HG03520 (cell line): Measurements from ENCODE around the gene HAS3.
"Not testable (repeated sequence)": the region's sequence is repeated elsewhere in the genome, so short reads cannot be mapped to it uniquely, and the experiment has no call there.

Source experiments
- ATAC-seq: cut with Tn5 transposase; IDR thresholded peaks from one replicate; pipeline ENCODE4 v1.9.1; 2021; ENCODE audit warnings: mild to moderate bottlenecking, moderate library complexity; ENCODE audit not compliant: unreplicated experiment

Gene HAS3

GRCh38 chr16:69141014-69141413, 35.6 kb downstream of the HAS3 start:
- ATAC-seq = no peak

DNA sequence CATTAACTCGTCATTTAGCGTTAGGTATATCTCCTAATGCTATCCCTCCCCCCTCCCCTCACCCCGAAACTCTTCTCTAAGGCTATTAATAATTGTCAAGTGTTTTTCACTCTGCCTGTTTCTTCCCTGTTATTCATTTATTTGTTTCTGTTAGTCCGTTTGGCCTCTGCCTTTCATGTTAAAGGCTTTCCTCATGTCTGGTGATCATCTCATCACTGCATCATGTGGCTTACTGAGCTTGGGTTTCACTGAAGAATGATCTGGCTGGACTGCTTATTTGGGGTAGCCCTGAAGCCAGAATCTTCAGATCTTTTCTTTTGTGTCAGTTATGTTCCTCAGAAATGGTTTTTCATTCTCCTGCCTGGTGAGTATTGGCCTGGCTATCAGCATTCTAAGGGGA, 36.5 kb downstream of the HAS3 start:
- ATAC-seq = no peak

DNA sequence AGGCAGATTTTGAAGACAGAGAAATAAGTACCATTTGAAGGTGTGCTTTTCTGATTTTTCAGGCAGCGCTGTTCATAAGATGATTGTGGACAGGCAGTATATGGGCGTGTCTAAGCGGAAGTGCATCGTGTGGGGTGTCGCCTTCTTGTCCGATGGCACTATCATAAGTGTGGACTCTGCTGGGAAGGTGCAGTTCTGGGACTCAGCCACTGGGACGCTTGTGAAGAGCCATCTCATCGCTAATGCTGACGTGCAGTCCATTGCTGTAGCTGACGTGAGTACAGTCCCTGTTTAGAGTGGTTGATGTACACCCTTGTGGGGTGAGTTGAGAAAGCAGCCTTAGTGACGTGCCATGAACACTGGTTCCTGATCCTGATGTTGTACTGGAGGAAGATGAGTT, 37.7 kb downstream of the HAS3 start:
- no peak for ATAC-seq

DNA sequence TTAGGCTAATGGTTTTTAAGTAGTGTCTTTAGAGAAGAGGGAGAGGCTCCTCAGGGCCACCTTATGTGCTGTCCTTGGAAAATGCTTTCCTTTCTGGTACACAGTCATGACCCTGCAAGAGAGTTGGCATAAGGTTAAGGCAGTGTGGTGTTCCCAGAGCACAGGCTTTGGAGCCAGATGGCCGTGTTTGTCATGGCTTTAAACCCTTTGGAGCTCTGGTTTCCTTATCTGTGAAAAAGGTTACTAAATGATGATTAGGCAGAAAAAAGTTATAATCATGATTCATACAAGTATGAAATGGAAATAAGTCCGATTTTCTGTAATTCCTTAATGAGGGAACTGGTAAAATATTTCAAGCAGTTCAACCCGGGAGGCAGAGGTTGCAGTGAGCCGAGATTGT, 40.2 kb downstream of the HAS3 start:
- no peak for ATAC-seq

- ATAC-seq = not testable (repeated sequence)
Measured at GRCh38 chr16:69149621-69150020, 44.2 kb downstream of the HAS3 start.

- ATAC-seq = no peak
Measured at GRCh38 chr16:69150146-69150865, 44.9 kb downstream of the HAS3 start.

GRCh38 chr16:69157196-69157595, 51.7 kb downstream of the HAS3 start:
- no peak for ATAC-seq

- ATAC-seq = no peak
Measured at GRCh38 chr16:69160192-69160591, 54.7 kb downstream of the HAS3 start.

GRCh38 chr16:69165584-69165983, 60.1 kb downstream of the HAS3 start:
- no peak for ATAC-seq

- ATAC-seq = no peak
Measured at GRCh38 chr16:69166221-69166833, 60.9 kb downstream of the HAS3 start.

- no peak for ATAC-seq
Measured at GRCh38 chr16:69166946-69167930, 61.8 kb downstream of the HAS3 start.
